Keratinocyte (primary cell): ENCODE results near the gene RGMA. TPM values are rescaled to one million over a fixed set of nuclear protein-coding genes. Genes with fewer than 3 reads are reported as not detected.

Experiments
- DNase-seq: peaks from one replicate; pipeline ENCODE4 v3.0.0-alpha.2; 2011; ENCODE audit warnings: low read depth, missing footprints, low spot score
- FAIRE-seq: peaks from 2 replicates; lab custom pipeline; 2011; peaks lifted over from hg19 to GRCh38; lab: Jason Lieb, UNC
- H2AFZ ChIP-seq: 2 replicates; pipeline ENCODE4 v1.6.0; 2012; ENCODE audit warnings: low read length, control low read depth, inconsistent platforms; ENCODE audit not compliant: control insufficient read depth
- H3K27ac ChIP-seq: 2 replicates; pipeline ENCODE4 v1.5.1; 2011; ENCODE audit warnings: low read length; ENCODE audit not compliant: control insufficient read depth, insufficient read depth
- H3K27me3 ChIP-seq: 3 replicates; pipeline ENCODE4 v1.6.0; 2011; ENCODE audit warnings: low read length; ENCODE audit not compliant: control insufficient read depth, insufficient read depth; ENCODE audit errors: extremely low read depth
- H3K36me3 ChIP-seq, 2 experiments: 2 replicates in 1 of 2; 3 replicates in 1 of 2; pipeline ENCODE4 v1.5.1; 2011; ENCODE audit warnings: low read length in 2 of 2, mild to moderate bottlenecking in 1 of 2; ENCODE audit not compliant: control insufficient read depth in 2 of 2, insufficient read depth in 2 of 2; ENCODE audit errors: extremely low read depth in 1 of 2
- H3K4me1 ChIP-seq: 3 replicates; pipeline ENCODE4 v1.5.1; 2011; ENCODE audit warnings: low read length; ENCODE audit not compliant: control insufficient read depth, insufficient read depth; ENCODE audit errors: extremely low read depth
- H3K4me2 ChIP-seq: 3 replicates; pipeline ENCODE4 v1.6.0; 2011; ENCODE audit warnings: low read depth, low read length; ENCODE audit not compliant: control insufficient read depth, insufficient read depth; ENCODE audit errors: extremely low read depth
- H3K4me3 ChIP-seq, 3 experiments: fragments of 200-600 bp in 1 of 3; sonication (generic) in 1 of 3; 2 replicates in 2 of 3; 3 replicates in 1 of 3; pipeline ENCODE4 v1.5.1; 2011 to 2016; ENCODE audit warnings: low read length in 3 of 3, mild to moderate bottlenecking in 3 of 3, control low read depth in 2 of 3, inconsistent platforms in 1 of 3, low read depth in 1 of 3, mixed read lengths in 1 of 3, mixed run types in 1 of 3, moderate library complexity in 1 of 3; ENCODE audit not compliant: control insufficient read depth in 2 of 3, insufficient read depth in 2 of 3; ENCODE audit errors: extremely low read depth in 1 of 3
- H3K79me2 ChIP-seq: 2 replicates; pipeline ENCODE4 v1.6.0; 2012; ENCODE audit warnings: low read length; ENCODE audit not compliant: control insufficient read depth, insufficient read depth
- H3K9ac ChIP-seq: 3 replicates; pipeline ENCODE4 v1.6.0; 2011; ENCODE audit warnings: low read length; ENCODE audit not compliant: control insufficient read depth, insufficient read depth; ENCODE audit errors: extremely low read depth
- H3K9me1 ChIP-seq: 3 replicates; pipeline ENCODE4 v1.6.0; 2011; ENCODE audit warnings: low read length; ENCODE audit not compliant: control insufficient read depth, insufficient read depth; ENCODE audit errors: extremely low read depth
- H3K9me3 ChIP-seq: 2 replicates; pipeline ENCODE4 v1.5.1; 2012; ENCODE audit warnings: low read depth, low read length; ENCODE audit not compliant: control insufficient read depth
- H4K20me1 ChIP-seq: 3 replicates; pipeline ENCODE4 v1.6.0; 2011; ENCODE audit warnings: low read length; ENCODE audit not compliant: control insufficient read depth, insufficient read depth; ENCODE audit errors: extremely low read depth
- CTCF ChIP-seq, 3 experiments: IDR thresholded peaks in 1 of 3; conservative IDR thresholded peaks in 1 of 3; optimal IDR thresholded peaks in 1 of 3; 2 replicates in 2 of 3; 3 replicates in 1 of 3; pipeline versions ENCODE3 to v1.5.1; 2011; ENCODE audit warnings: low read length in 3 of 3, mild to moderate bottlenecking in 3 of 3, moderate library complexity in 2 of 3, control low read depth in 1 of 3, inconsistent platforms in 1 of 3; ENCODE audit not compliant: insufficient read depth in 2 of 3; ENCODE audit errors: extremely low read depth in 1 of 3
- EZH2 ChIP-seq: IDR thresholded peaks from one replicate; pipeline ENCODE4 v1.6.1; 2012; ENCODE audit warnings: inconsistent platforms, mild to moderate bottlenecking, low read length, moderate library complexity
- dilution Hi-C: fragments of 300-500 bp; cut with MboI; formaldehyde crosslinking; loops from one replicate; pipeline ENCODE4 v1.7.0; 2020; ENCODE audit warnings: low sequenced_read_pairs; ENCODE audit not compliant: extremely low pct_ligation_motif_present
- polyA plus RNA-seq, 5 experiments: library from polyadenylated mRNA; depleted of rRNA in 3 of 5; stranded (reverse) in 3 of 5; stranded (forward) in 1 of 5; unstranded in 1 of 5; fragments of >200 nt; gene quantifications; 1 replicate in 1 of 5; 2 replicates in 3 of 5; 3 replicates in 1 of 5; pipeline versions ENCODE4 v1.2.1 to v1.2.3, GENCODE V29; 2011 to 2012; ENCODE audit warnings: missing spikeins in 2 of 5, low read depth in 1 of 5, low replicate concordance in 1 of 5

The RGMA gene
- polyA plus RNA-seq, 1 donor (not counting 4 experiments of a cell fraction or from before 2014, with no cell fraction given): 0.18 TPM

GRCh38 chr15:93017526-93017925, 71.5 kb downstream of the RGMA start:
- peaks cover 45 to 53% of the 10 kb centered on the region in 2 experiments for H3K36me3 ChIP-seq
- no peak for DNase-seq
- dilution Hi-C loops: no loop called here
- no peak overlapping the region for H3K4me2 ChIP-seq
- no peak overlapping the region for H3K27ac ChIP-seq
- H3K79me2 ChIP-seq: peaks cover 14% of the 10 kb centered on the region
- no peak overlapping the region for H3K4me3 ChIP-seq
- no peaks in the 10 kb centered on the region for H3K27me3 ChIP-seq
- FAIRE-seq: no peak
- no peak overlapping the region for H3K9ac ChIP-seq
- no peak for TF ChIP-seq EZH2
- no peak for TF ChIP-seq CTCF (optimal IDR thresholded peaks at IDR 0.05 in 1 of 3, IDR thresholded peaks at IDR 0.05 in 1 of 3, conservative IDR thresholded peaks at IDR 0.05 in 1 of 3; ENCODE audit: extremely low read depth in 1 of 3, insufficient read depth in 2 of 3, low read length in 3 of 3)
- H3K9me1 ChIP-seq: no peaks in the 10 kb centered on the region
- no peak overlapping the region for H2AFZ ChIP-seq
- H4K20me1 ChIP-seq: peaks cover 4% of the 10 kb centered on the region
- H3K9me3 ChIP-seq: no peaks in the 10 kb centered on the region
- no peaks in the 10 kb centered on the region for H3K4me1 ChIP-seq

- Histone ChIP-seq H3K27ac (no peak overlapping the region), H3K4me2 (no peak overlapping the region), H3K9me3 (no peaks in the 10 kb centered on the region), H3K4me1 (no peaks in the 10 kb centered on the region), H3K27me3 (no peaks in the 10 kb centered on the region), H3K9ac (no peak overlapping the region), H3K9me1 (no peaks in the 10 kb centered on the region), H4K20me1 (no peaks in the 10 kb centered on the region), H3K36me3 (peaks cover 43 to 61% of the 10 kb centered on the region in 2 experiments), H3K79me2 (no peaks in the 10 kb centered on the region), H2AFZ (no peak overlapping the region), H3K4me3 (no peak overlapping the region)
- no peak for DNase-seq
- no peak for FAIRE-seq
- no peak for TF ChIP-seq EZH2
- TF ChIP-seq CTCF (optimal IDR thresholded peaks at IDR 0.05 in 1 of 3, IDR thresholded peaks at IDR 0.05 in 1 of 3, conservative IDR thresholded peaks at IDR 0.05 in 1 of 3; ENCODE audit: extremely low read depth in 1 of 3, insufficient read depth in 2 of 3, low read length in 3 of 3): no peak
- dilution Hi-C loops: no loop called here
These were observed 76.2 kb downstream of the RGMA start for GRCh38 chr15:93012786-93013185.
